Right lobe of liver (tissue), 6 donors: ENCODE results near the gene SLC13A5. TPM values are rescaled to one million over a fixed set of nuclear protein-coding genes. Genes with fewer than 3 reads are reported as not detected.
A peak's percentile ranks its signal among the peaks of the same experiment; 100 is the strongest.

Experiments
- ATAC-seq, 4 donors: fragments of 200-7000 bp; cut with Tn5 transposase; one replicate each; pipeline ENCODE4 v1.9.1; 2020; ENCODE audit warnings: mild to moderate bottlenecking in 4 of 4, moderate library complexity in 4 of 4
- DNase-seq, 3 donors: peaks; one replicate each; pipeline ENCODE4 v3.0.0-alpha.2; 2020
- H3K27ac ChIP-seq, 3 donors: fragments of 200-600 bp; one replicate each; pipeline ENCODE4 v1.8.0; 2022
- H3K27me3 ChIP-seq, 2 donors: fragments of 200-600 bp; one replicate each; pipeline ENCODE4 v1.8.0; 2022
- H3K36me3 ChIP-seq, 4 donors: fragments of 200-600 bp; sonication (generic) in 1 of 4; one replicate each; pipeline versions ENCODE4 v1.5.1 to v1.8.0; 2017 to 2022; ENCODE audit warnings: control low read depth in 1 of 4
- H3K4me1 ChIP-seq, 4 donors: fragments of 200-600 bp; sonication (generic) in 1 of 4; one replicate each; pipeline versions ENCODE4 v1.5.1 to v1.8.0; 2017 to 2022; ENCODE audit warnings: control low read depth in 1 of 4
- H3K4me3 ChIP-seq, 3 donors: fragments of 200-600 bp; one replicate each; pipeline ENCODE4 v1.8.0; 2022
- H3K9me3 ChIP-seq, 4 donors: fragments of 200-600 bp; sonication (generic) in 1 of 4; one replicate each; pipeline versions ENCODE4 v1.5.1 to v1.8.0; 2017 to 2022; ENCODE audit warnings: control low read depth in 1 of 4
- CTCF ChIP-seq, 4 donors: fragments of 200-600 bp in 3 of 4; fragments of 450-650 bp in 1 of 4; IDR thresholded peaks; one replicate each; pipeline versions ENCODE4 v1.5.1 to v1.8.0; 2016 to 2022; ENCODE audit warnings: antibody characterized with exemption in 4 of 4, mild to moderate bottlenecking in 2 of 4
- POLR2A ChIP-seq: fragments of 450-650 bp; IDR thresholded peaks from one replicate; pipeline ENCODE4 v1.6.1; 2017; ENCODE audit warnings: antibody characterized with exemption, mild to moderate bottlenecking
- WGBS: methylation state at CpG from one replicate; pipeline ENCODE4 v1.1.6; 2018; ENCODE audit warnings: low coverage, low lambda C conversion rate; ENCODE audit not compliant: insufficient coverage; ENCODE audit errors: missing lambda C conversion rate; 5-methylcytosine and 5-hydroxymethylcytosine counted together
- intact Hi-C, 2 donors: fragments of 100-400 bp; cut with DNase I; formaldehyde crosslinking; loops; one replicate each; pipeline versions ENCODE4 v1.11.2 to v1.14.1; 2022
- total RNA-seq, 6 experiments: library from RNA; depleted of rRNA in 2 of 6; stranded (reverse); fragments of >200 nt in 2 of 6; fragmentation: NEBNext Ultra II Directional in 3 of 6; extraction: Animal tissue kit (Norgen Biotek cat#: 25700) in 3 of 6; gene quantifications; one replicate each; pipeline versions ENCODE4 v1.1.0 to v1.2.4, GENCODE V29; 2016 to 2023
- donor health status: DM: no; HTN: yes; CAD: no.
- donor health status: DM: no; HTN: no; CAD: no.
- donor health status: DM: no; HTN: no; CAD: no.
- donor health status: DM: no; HTN: yes; CAD: no.
- donor health status: DM: no; HTN: yes; CAD: no.

Gene SLC13A5
- total RNA-seq, 6 experiments from 2014 or later: 142 to 383 (median 264) TPM

- DNase-seq (peak in 1 of 3 donors; percentile 15), ATAC-seq (no peak)
- H3K27me3 ChIP-seq: no peaks in the 10 kb centered on the region
- H3K27ac ChIP-seq: no peak overlapping the region
- no peaks in the 10 kb centered on the region for H3K36me3 ChIP-seq
- intact Hi-C loops: no loop called here
- peaks cover 0 to 61% (median 14%) of the 10 kb centered on the region in 4 donors for H3K4me1 ChIP-seq
- no peak for TF ChIP-seq CTCF (IDR thresholded peaks at IDR 0.05)
- no peak for TF ChIP-seq POLR2A
- 15% methylated on average over 5 of the region's 5 CpGs for WGBS
- no peaks in the 10 kb centered on the region for H3K9me3 ChIP-seq
- no peak overlapping the region for H3K4me3 ChIP-seq
Measured at GRCh38 chr17:6681671-6682070, 31.5 kb downstream of the SLC13A5 start.

- peaks cover 0 to 57% (median 13%) of the 10 kb centered on the region in 4 donors for H3K4me1 ChIP-seq
- intact Hi-C loops: no loop called here
- 40% methylated on average over 4 of the region's 4 CpGs for WGBS
- no peaks in the 10 kb centered on the region for H3K27me3 ChIP-seq
- peak in 1 of 3 donors; percentile 26 for DNase-seq
- H3K9me3 ChIP-seq: no peaks in the 10 kb centered on the region
- no peaks in the 10 kb centered on the region for H3K36me3 ChIP-seq
- H3K27ac ChIP-seq: no peak overlapping the region
- H3K4me3 ChIP-seq: no peak overlapping the region
- ATAC-seq: no peak
- TF ChIP-seq POLR2A (no peak), CTCF (IDR thresholded peaks at IDR 0.05) (no peak)
Measured at GRCh38 chr17:6681176-6681575, 32.0 kb downstream of the SLC13A5 start.

DNA sequence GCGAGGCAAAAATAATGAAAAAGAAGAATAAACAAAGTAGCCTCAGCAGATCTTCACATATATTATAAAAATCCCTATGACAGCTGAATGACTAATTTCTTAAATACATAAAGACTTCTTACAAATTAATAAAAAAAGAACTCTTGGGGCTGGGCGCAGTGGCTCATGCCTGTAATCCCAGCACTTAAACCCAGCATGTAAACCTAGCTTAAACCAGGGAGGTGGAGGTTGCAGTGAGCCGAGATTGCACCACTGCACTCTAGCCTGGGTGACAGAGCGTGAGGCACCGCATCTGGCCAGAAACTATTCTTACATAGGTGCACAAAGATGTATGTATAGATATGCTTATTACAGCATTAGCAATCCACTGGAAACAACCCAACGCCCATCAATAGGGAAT is 33.9 kb downstream of the SLC13A5 start:
- peak in 1 of 3 donors; percentile 14 for DNase-seq

DNA sequence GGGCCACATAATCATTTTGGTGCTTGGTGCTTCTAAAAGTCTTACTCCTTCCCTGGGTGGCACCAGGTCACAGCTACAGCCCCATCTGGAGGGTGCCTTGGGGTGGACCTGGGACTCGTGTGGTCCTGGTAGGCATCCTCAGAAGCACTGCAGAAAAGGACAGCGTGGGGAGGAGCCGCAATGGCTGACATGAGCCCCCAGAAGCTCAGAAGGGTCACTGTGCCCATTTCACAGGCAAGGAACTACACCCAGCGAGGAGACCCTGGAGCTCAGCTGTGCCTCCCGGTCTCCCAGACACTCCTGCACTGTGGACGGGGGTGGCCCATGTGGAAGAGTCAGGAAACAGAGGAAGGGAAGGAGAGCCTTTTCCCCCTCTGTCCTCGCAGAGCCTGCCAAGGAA is 35.2 kb downstream of the SLC13A5 start:
- intact Hi-C loops: no loop called here

More for the DNA sequence above, 33.9 kb downstream of the SLC13A5 start:
- 75% methylated on average over 6 of the region's 6 CpGs for WGBS
- intact Hi-C loops: no loop called here
- Histone ChIP-seq H3K27me3 (no peaks in the 10 kb centered on the region), H3K9me3 (no peaks in the 10 kb centered on the region), H3K4me3 (no peak overlapping the region), H3K27ac (no peak overlapping the region), H3K36me3 (no peaks in the 10 kb centered on the region), H3K4me1 (peaks cover 0 to 38% (median 9%) of the 10 kb centered on the region in 4 donors)
- no peak for ATAC-seq
- TF ChIP-seq POLR2A (no peak), CTCF (IDR thresholded peaks at IDR 0.05) (no peak)

More for the DNA sequence above, 35.2 kb downstream of the SLC13A5 start:
- TF ChIP-seq POLR2A (no peak), CTCF (IDR thresholded peaks at IDR 0.05) (no peak)
- Histone ChIP-seq H3K4me3 (no peak overlapping the region), H3K36me3 (no peaks in the 10 kb centered on the region), H3K9me3 (no peaks in the 10 kb centered on the region), H3K27ac (no peak overlapping the region), H3K4me1 (peaks cover 0 to 25% (median 3%) of the 10 kb centered on the region in 4 donors), H3K27me3 (no peaks in the 10 kb centered on the region)
- no CpG with 5 or more reads among the region's 7 CpGs for WGBS
- no peak for DNase-seq
- no peak for ATAC-seq
